GM18861 (cell line): ENCODE data around the gene SERTAD2.

Source experiments
- ATAC-seq: cut with Tn5 transposase; IDR thresholded peaks from one replicate; pipeline ENCODE4 v1.9.1; 2021; ENCODE audit not compliant: unreplicated experiment

SERTAD2 gene

GRCh38 chr2:64610316-64610855, 43.3 kb downstream of the SERTAD2 start:
- ATAC-seq: no peak

- no peak for ATAC-seq
Measured at GRCh38 chr2:64609942-64610281, 43.8 kb downstream of the SERTAD2 start.

- peak; percentile 26 for ATAC-seq
Measured at GRCh38 chr2:64609227-64609941, 44.3 kb downstream of the SERTAD2 start.

- no peak for ATAC-seq
Measured at GRCh38 chr2:64608867-64609226, 44.9 kb downstream of the SERTAD2 start.

- ATAC-seq: no peak
Measured at GRCh38 chr2:64607381-64608304, 46.1 kb downstream of the SERTAD2 start.

- ATAC-seq: peak; percentile 76
Measured at GRCh38 chr2:64606479-64607363, 47.0 kb downstream of the SERTAD2 start.

GRCh38 chr2:64605991-64606478, 47.7 kb downstream of the SERTAD2 start:
- ATAC-seq: no peak

GRCh38 chr2:64605026-64605471, 48.7 kb downstream of the SERTAD2 start:
- no peak for ATAC-seq

GRCh38 chr2:64604155-64604554, 49.6 kb downstream of the SERTAD2 start:
- ATAC-seq: no peak

GRCh38 chr2:64602436-64602835, 51.3 kb downstream of the SERTAD2 start:
- no peak for ATAC-seq

- no peak for ATAC-seq
Measured at GRCh38 chr2:64601785-64602391, 51.8 kb downstream of the SERTAD2 start.

- no peak for ATAC-seq
Measured at GRCh38 chr2:64601034-64601754, 52.5 kb downstream of the SERTAD2 start.

- ATAC-seq: no peak
Measured at GRCh38 chr2:64599469-64599868, 54.2 kb downstream of the SERTAD2 start.

- no peak for ATAC-seq
Measured at GRCh38 chr2:64598226-64598625, 55.5 kb downstream of the SERTAD2 start.

- ATAC-seq: no peak
Measured at GRCh38 chr2:64595397-64596176, 58.1 kb downstream of the SERTAD2 start.

GRCh38 chr2:64594226-64594989, 59.3 kb downstream of the SERTAD2 start:
- ATAC-seq: no peak

GRCh38 chr2:64593035-64593655, 60.6 kb downstream of the SERTAD2 start:
- no peak for ATAC-seq

- ATAC-seq: no peak
Measured at GRCh38 chr2:64591188-64591587, 62.5 kb downstream of the SERTAD2 start.
